Measurements from ENCODE around the gene UST. TPM values are rescaled to one million over a fixed set of nuclear protein-coding genes. Genes with fewer than 3 reads are reported as not detected.
"Not testable (repeated sequence)": the region's sequence is repeated elsewhere in the genome, so short reads cannot be mapped to it uniquely, and the experiment has no call there.

UST gene
- total RNA-seq, 2 donors from 2014 or later, result 24.2 to 30.8 TPM

- Histone ChIP-seq H3K4me3 (no peak overlapping the region), H3K9me3 (no peaks in the 10 kb centered on the region), H3K4me1 (ENCODE audit: control insufficient read depth in 1 of 2, low read depth in 2 of 2) (peaks cover 0 to 14% of the 10 kb centered on the region in 2 donors), H3K27ac (no peak overlapping the region), H3K27me3 (replicated peaks; ENCODE audit: insufficient read depth) (no peaks in the 10 kb centered on the region), H3K36me3 (no peaks in the 10 kb centered on the region)
- no peak for TF ChIP-seq CTCF (IDR thresholded peaks at IDR 0.05)
- ATAC-seq (ENCODE audit: insufficient number of reproducible peaks, low FRiP score, low read depth) (no peak), DNase-seq (ENCODE audit: low spot score) (no peak)
These were observed 204.8 kb downstream of the UST start for GRCh38 chr6:148951662-148952061.

GRCh38 chr6:148952147-148953035, 205.6 kb downstream of the UST start:
- peaks cover 0 to 12% of the 10 kb centered on the region in 2 donors for H3K4me1 ChIP-seq (ENCODE audit: control insufficient read depth in 1 of 2, low read depth in 2 of 2)
- no peak for TF ChIP-seq CTCF (IDR thresholded peaks at IDR 0.05)
- no peak for ATAC-seq (ENCODE audit: insufficient number of reproducible peaks, low FRiP score, low read depth)
- H3K27ac ChIP-seq, result no peak overlapping the region
- H3K9me3 ChIP-seq, result no peaks in the 10 kb centered on the region
- no peaks in the 10 kb centered on the region for H3K27me3 ChIP-seq (replicated peaks; ENCODE audit: insufficient read depth)
- no peak overlapping the region for H3K4me3 ChIP-seq
- H3K36me3 ChIP-seq, result no peaks in the 10 kb centered on the region
- no peak for DNase-seq (ENCODE audit: low spot score)

- no peaks in the 10 kb centered on the region for H3K36me3 ChIP-seq
- DNase-seq (ENCODE audit: low spot score), result no peak
- TF ChIP-seq CTCF (IDR thresholded peaks at IDR 0.05), result no peak
- H3K4me3 ChIP-seq, result no peak overlapping the region
- no peak overlapping the region for H3K27ac ChIP-seq
- no peak for ATAC-seq (ENCODE audit: insufficient number of reproducible peaks, low FRiP score, low read depth)
- no peaks in the 10 kb centered on the region for H3K9me3 ChIP-seq
- no peaks in the 10 kb centered on the region for H3K27me3 ChIP-seq (replicated peaks; ENCODE audit: insufficient read depth)
- peaks cover 0 to 4% of the 10 kb centered on the region in 2 donors for H3K4me1 ChIP-seq (ENCODE audit: control insufficient read depth in 1 of 2, low read depth in 2 of 2)
These were observed 207.6 kb downstream of the UST start for GRCh38 chr6:148954461-148954860.

- DNase-seq (ENCODE audit: low spot score), result no peak
- Histone ChIP-seq H3K4me1 (ENCODE audit: control insufficient read depth in 1 of 2, low read depth in 2 of 2) (peaks cover 0 to 4% of the 10 kb centered on the region in 2 donors), H3K27me3 (replicated peaks; ENCODE audit: insufficient read depth) (no peaks in the 10 kb centered on the region), H3K4me3 (no peak overlapping the region), H3K9me3 (no peaks in the 10 kb centered on the region), H3K36me3 (no peaks in the 10 kb centered on the region), H3K27ac (no peak overlapping the region)
- no peak for ATAC-seq (ENCODE audit: insufficient number of reproducible peaks, low FRiP score, low read depth)
- no peak for TF ChIP-seq CTCF (IDR thresholded peaks at IDR 0.05)
These were observed 208.1 kb downstream of the UST start for GRCh38 chr6:148954934-148955333.

- Histone ChIP-seq H3K27ac (no peak overlapping the region), H3K36me3 (no peaks in the 10 kb centered on the region), H3K4me1 (ENCODE audit: control insufficient read depth in 1 of 2, low read depth in 2 of 2) (peaks cover 0 to 4% of the 10 kb centered on the region in 2 donors), H3K4me3 (no peak overlapping the region), H3K9me3 (no peaks in the 10 kb centered on the region), H3K27me3 (replicated peaks; ENCODE audit: insufficient read depth) (no peaks in the 10 kb centered on the region)
- ATAC-seq (ENCODE audit: insufficient number of reproducible peaks, low FRiP score, low read depth) (no peak), DNase-seq (ENCODE audit: low spot score) (no peak)
- no peak for TF ChIP-seq CTCF (IDR thresholded peaks at IDR 0.05)
These were observed 208.6 kb downstream of the UST start for GRCh38 chr6:148955441-148955840.

GRCh38 chr6:148956163-148956562, 209.3 kb downstream of the UST start:
- DNase-seq (ENCODE audit: low spot score); H3K4me1 ChIP-seq (ENCODE audit: control insufficient read depth in 1 of 2, low read depth in 2 of 2); H3K4me3 ChIP-seq; H3K9me3 ChIP-seq; H3K27me3 ChIP-seq (replicated peaks; ENCODE audit: insufficient read depth); ATAC-seq (ENCODE audit: insufficient number of reproducible peaks, low FRiP score, low read depth); H3K36me3 ChIP-seq; H3K27ac ChIP-seq: not testable (repeated sequence)

Measured in thoracic aorta (tissue), 2 donors.